ENCODE measurements around the gene COPS9. TPM values are rescaled to one million over a fixed set of nuclear protein-coding genes. Genes with fewer than 3 reads are reported as not detected.

Gene COPS9
- total RNA-seq, 1 donor: 73.0 TPM

DNA sequence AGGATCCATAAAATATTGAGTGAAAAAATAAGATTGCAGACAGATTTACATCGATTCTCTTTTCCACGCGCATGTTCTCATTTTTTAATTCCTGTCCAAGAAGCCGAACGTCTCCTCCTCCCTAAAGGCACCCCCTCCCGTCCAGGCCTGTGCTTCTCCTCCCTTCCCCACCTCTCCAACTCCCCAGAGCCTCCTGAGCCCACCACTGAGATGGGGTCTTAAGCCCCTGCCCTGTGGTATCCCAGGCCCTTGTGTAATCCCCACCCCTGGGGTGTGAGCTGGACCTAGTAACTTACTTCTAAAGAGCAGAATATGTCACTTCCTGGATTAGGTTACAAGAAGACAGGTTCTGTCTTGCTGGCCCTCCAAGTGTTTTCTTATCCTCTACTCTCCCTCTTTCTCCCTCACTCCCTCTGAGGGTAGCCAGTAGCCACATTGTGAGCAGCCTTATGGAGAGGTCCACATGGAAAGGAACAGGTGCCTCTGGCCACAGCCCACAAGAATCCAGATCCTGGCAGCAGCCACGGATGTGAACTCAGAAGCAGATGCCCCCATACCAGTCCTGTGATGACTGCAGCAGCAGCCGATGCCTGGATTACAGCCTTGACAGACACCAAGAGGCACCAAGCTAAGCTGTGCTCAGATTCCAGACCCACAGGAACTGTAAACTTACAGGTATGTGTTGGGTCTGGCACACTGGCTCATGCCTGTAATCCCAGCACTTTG is 44.0 kb upstream of the COPS9 start:
- DNase-seq (ENCODE audit: low read depth): no peak
- H3K4me3 ChIP-seq (ENCODE audit: low read depth, low read length): no peak overlapping the region
- TF ChIP-seq, protein P1, sequence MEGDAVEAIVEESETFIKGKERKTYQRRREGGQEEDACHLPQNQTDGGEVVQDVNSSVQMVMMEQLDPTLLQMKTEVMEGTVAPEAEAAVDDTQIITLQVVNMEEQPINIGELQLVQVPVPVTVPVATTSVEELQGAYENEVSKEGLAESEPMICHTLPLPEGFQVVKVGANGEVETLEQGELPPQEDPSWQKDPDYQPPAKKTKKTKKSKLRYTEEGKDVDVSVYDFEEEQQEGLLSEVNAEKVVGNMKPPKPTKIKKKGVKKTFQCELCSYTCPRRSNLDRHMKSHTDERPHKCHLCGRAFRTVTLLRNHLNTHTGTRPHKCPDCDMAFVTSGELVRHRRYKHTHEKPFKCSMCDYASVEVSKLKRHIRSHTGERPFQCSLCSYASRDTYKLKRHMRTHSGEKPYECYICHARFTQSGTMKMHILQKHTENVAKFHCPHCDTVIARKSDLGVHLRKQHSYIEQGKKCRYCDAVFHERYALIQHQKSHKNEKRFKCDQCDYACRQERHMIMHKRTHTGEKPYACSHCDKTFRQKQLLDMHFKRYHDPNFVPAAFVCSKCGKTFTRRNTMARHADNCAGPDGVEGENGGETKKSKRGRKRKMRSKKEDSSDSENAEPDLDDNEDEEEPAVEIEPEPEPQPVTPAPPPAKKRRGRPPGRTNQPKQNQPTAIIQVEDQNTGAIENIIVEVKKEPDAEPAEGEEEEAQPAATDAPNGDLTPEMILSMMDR (IDR thresholded peaks at IDR 0.05; ENCODE audit: insufficient read depth, low read length): no peak

DNA sequence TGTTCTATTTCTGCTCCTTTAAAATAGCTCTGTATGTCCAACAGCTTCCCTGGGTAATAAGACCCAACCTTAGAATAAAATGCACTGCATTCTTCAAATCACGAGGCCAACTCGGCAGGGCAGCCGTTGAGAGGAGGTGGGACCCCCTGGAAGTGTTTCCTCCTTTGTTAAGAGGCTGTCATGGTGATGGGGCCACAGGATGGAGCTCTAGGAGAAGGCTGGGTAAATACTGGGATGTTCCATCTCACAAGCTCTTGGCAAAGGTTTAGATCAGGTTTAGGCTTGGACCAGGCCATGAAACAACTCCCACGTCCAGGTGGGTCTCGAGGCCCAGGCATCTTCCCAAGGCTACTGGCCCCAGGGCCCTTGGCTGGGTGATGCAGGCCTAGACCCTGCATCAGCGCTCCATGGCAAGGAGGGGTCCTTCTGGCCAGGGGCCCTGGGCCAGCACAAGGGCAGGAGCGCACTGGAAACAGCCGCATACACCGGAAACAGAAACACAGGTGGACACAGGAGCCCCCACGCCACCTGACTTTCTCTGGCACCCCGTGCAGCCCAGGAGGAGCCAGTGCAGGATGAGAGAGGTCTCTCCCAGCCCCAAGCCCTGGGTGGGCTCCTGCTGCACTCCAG is 43.2 kb upstream of the COPS9 start:
- no peak for DNase-seq (ENCODE audit: low read depth)
- no peak overlapping the region for H3K4me3 ChIP-seq (ENCODE audit: low read depth, low read length)
- TF ChIP-seq, protein P1 (IDR thresholded peaks at IDR 0.05; ENCODE audit: insufficient read depth, low read length): no peak

GRCh38 chr2:240178564-240178963 is 42.5 kb upstream of the COPS9 start:
- H3K4me3 ChIP-seq (ENCODE audit: low read depth, low read length): no peak overlapping the region
- DNase-seq (ENCODE audit: low read depth): no peak
- TF ChIP-seq, protein P1 (IDR thresholded peaks at IDR 0.05; ENCODE audit: insufficient read depth, low read length): no peak

DNA sequence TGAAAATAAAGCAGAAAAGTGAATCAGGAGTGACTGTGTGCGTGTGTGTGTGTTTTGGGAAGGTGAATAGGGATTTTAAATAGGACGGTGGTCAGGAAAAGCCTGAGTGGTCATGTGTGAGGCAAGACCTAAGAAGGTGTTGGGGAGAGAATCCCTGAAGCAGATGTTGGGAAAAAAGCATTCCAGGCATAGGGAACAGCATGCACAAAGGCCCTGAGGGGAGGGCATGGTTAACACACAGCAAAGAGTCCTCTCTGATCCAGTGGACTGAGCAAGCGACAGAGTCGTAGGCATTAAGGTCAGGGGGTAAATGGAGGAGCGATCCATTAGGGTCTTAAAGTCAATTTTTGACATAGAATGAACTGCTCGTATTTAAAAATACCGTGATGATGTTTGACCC is 38.4 kb upstream of the COPS9 start:
- TF ChIP-seq, protein P1 (IDR thresholded peaks at IDR 0.05; ENCODE audit: insufficient read depth, low read length): no peak
- DNase-seq (ENCODE audit: low read depth): no peak
- no peak overlapping the region for H3K4me3 ChIP-seq (ENCODE audit: low read depth, low read length)

- no peak for DNase-seq (ENCODE audit: low read depth)
- TF ChIP-seq, protein P1 (IDR thresholded peaks at IDR 0.05; ENCODE audit: insufficient read depth, low read length): no peak
- H3K4me3 ChIP-seq (ENCODE audit: low read depth, low read length): no peak overlapping the region
Observed at GRCh38 chr2:240172071-240172895, 36.2 kb upstream of the COPS9 start.

GRCh38 chr2:240170883-240171282 is 34.8 kb upstream of the COPS9 start:
- TF ChIP-seq, protein P1 (IDR thresholded peaks at IDR 0.05; ENCODE audit: insufficient read depth, low read length): no peak
- no peak overlapping the region for H3K4me3 ChIP-seq (ENCODE audit: low read depth, low read length)
- no peak for DNase-seq (ENCODE audit: low read depth)
